GM18505 (cell line): ENCODE results near the gene OR6C6.
"Not testable (repeated sequence)": the region's sequence is repeated elsewhere in the genome, so short reads cannot be mapped to it uniquely, and the experiment has no call there.

Experiments used
- ATAC-seq: cut with Tn5 transposase; IDR thresholded peaks from one replicate; pipeline ENCODE4 v1.9.1; 2021; ENCODE audit not compliant: unreplicated experiment
- POLR2A ChIP-seq: IDR thresholded peaks from 4 replicates; pipeline ENCODE4 v1.6.1; 2011; ENCODE audit warnings: borderline replicate concordance; ENCODE audit not compliant: insufficient read depth, insufficient read length; ENCODE audit errors: extremely low read depth

OR6C6 gene

GRCh38 chr12:55296469-55296868 lies at the start of gene OR6C6:
Gene OR6C6 (minus strand): TSS chr12:55296569. CDS start chr12:55295232, 1,337 bp downstream.
- TF ChIP-seq POLR2A, result no peak
- no peak for ATAC-seq

GRCh38 chr12:55336002-55336401 lies 39.6 kb upstream of the OR6C6 start:
- TF ChIP-seq POLR2A, result no peak
- ATAC-seq, result no peak

DNA sequence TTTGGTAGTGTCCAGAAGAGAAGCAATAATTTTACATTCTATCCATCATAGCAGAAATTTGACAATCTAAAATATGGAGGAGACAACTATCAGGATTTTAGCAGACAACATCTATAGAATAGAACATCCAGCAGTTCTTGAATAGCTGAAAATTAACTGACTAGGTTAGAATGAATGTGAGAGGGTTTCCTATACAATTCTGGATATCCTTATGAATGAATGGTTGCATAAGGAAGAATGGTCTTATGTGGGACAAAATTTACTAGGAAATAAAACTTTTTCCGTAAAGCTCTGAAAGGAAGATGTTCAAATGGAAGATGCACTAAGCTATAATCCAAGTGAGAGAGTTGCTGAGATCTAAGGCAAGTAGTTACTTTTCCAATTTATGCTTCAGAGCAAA lies 34.1 kb upstream of the OR6C6 start, which contains the start of gene OR6C3:
TSS of gene OR6C3 (plus strand) at position 301 of the 400 bp plus-strand sequence. CDS start 955 bp downstream, outside the sequence.
- no peak for TF ChIP-seq POLR2A
- no peak for ATAC-seq

- not testable (repeated sequence) for ATAC-seq
These were observed 29.4 kb upstream of the OR6C6 start for GRCh38 chr12:55325801-55326200.

GRCh38 chr12:55320201-55320600 lies 23.8 kb upstream of the OR6C6 start:
- ATAC-seq, result no peak
- TF ChIP-seq POLR2A, result no peak

DNA sequence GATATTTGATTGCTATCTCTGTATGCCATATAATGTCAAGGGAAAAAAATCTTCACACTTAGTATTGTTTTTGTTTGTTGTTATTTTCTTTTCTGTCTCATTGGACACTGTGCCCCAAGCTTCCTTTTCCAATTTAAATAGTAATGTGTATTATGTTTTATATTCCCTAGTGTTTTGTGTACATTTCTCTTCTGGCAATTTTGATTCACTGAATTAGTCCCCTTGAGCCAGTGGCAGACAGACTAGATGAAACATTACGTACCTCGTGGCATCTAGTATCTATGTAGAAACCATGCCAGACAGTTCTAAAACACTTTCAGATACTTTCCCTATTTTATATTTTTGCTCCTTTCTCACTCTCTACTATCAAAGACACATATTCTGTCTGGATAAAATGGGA lies 17.7 kb upstream of the OR6C6 start, which contains the start of gene OR6C1:
TSS of gene OR6C1 (plus strand) at position 301 of the 400 bp plus-strand sequence. CDS start 6,257 bp downstream, outside the sequence.
- no peak for ATAC-seq
- no peak for TF ChIP-seq POLR2A

- no peak for TF ChIP-seq POLR2A
These were observed 6.4 kb downstream of the OR6C6 start for GRCh38 chr12:55289999-55290398.

DNA sequence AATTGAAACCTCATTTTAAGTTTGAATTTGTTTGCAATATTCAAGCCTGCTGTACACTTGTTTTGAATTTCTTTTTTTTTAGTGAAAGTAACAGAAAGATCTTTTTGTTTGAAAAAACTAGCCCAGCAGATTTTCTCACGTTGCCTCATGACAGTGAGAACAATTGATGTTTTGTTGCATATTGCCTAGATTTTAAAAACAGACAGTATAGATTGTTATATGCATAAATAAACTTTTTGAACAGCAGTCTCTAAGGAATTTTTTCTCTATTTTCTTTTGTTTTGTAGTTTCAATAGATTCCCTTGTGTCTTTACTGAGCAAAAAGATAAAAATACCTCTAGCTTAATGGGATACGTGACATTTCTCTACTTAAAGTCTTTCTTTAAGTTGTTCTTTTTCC lies 15.4 kb downstream of the OR6C6 start:
- no peak for ATAC-seq
- no peak for TF ChIP-seq POLR2A

More at GRCh38 chr12:55289999-55290398, 6.4 kb downstream of the OR6C6 start:
- no peak for ATAC-seq

- no peak for ATAC-seq
- no peak for TF ChIP-seq POLR2A
These were observed 38.1 kb downstream of the OR6C6 start for GRCh38 chr12:55258303-55258702.

DNA sequence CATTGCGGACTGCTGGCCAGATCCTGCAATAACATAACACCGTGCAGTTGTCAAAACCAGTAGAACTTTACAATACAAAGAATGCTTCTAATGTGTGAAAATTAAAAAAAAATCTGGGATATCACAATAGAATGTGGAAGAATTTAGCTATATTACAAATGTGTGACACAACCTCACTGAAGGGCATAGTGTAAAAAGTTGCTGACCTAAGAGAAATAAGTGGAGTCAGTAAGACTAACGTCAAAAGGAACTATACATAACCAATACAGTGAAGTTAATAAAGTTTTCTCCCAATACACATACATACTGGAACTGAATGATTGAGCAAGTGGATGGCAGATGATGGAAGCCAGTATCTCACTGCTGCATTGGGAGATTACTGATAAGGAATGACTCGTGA lies 39.5 kb downstream of the OR6C6 start:
- no peak for TF ChIP-seq POLR2A
- no peak for ATAC-seq

DNA sequence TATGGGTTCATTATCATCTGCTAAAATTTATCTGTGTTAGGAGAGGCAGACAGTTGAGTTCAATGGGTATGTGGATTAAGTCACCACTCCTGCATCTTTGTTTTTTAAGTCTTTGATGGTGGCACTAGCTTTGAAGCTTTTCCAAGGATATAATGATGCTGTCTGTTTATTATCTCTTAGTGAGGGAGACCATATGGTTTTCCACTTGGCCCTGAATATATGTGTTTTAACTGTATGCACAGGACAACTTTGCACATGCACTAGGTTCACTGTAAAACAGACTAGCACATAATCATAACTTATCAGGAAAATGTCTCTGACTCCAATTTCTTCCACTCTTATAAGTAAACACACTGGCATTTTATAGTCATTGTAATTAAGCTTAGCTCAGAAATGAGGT lies 43.1 kb downstream of the OR6C6 start:
- no peak for ATAC-seq

GRCh38 chr12:55250944-55251343 lies 45.4 kb downstream of the OR6C6 start:
- TF ChIP-seq POLR2A, result no peak
- ATAC-seq, result no peak

More for the DNA sequence above, 43.1 kb downstream of the OR6C6 start:
- TF ChIP-seq POLR2A, result no peak

- TF ChIP-seq POLR2A, result no peak
- ATAC-seq, result no peak
These were observed 50.2 kb downstream of the OR6C6 start for GRCh38 chr12:55246159-55246558.

DNA sequence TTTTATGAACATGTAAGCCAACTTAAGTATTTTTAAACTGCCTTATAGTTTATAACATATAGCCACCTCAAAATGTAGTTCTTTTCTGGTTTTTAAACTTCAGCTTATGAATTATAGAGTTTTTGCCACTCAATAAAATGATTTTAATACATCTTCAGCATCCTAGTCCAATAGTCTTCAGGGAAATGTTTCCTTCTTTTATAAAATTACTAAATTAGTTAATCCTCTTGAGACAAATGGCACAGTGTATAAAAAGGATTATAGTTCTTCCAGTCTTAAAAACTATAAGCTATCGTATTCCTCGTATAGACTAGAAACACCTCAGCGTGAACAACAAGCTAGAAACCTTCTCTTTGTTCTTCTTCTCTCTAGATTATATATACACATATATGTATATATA lies 52.1 kb downstream of the OR6C6 start, which contains the start of gene OR6C74:
TSS of gene OR6C74 (plus strand) at position 301 of the 400 bp plus-strand sequence. CDS start 2,679 bp downstream, outside the sequence.
- ATAC-seq, result no peak
- TF ChIP-seq POLR2A, result no peak
